ENCODE measurements around the gene SPECC1. TPM values are rescaled to one million over a fixed set of nuclear protein-coding genes. Genes with fewer than 3 reads are reported as not detected.

SPECC1 gene
- total and polyA plus RNA-seq, 12 donors: 19.2 to 96.1 (median 40.3) TPM

- peaks cover 0 to 6% of the 10 kb centered on the region in 2 donors for H3K4me1 ChIP-seq (replicated peaks in 1 of 2)
- 90 to 94% (median 91%) methylated on average over 3 of the region's 3 CpGs for WGBS, 4 donors
These were observed 169.9 kb downstream of the SPECC1 start for GRCh38 chr17:20179041-20179440.

GRCh38 chr17:20180661-20181060 lies 171.5 kb downstream of the SPECC1 start:
- WGBS, 4 donors: 94 to 100% (median 98%) methylated on average over 1 of the region's 1 CpG
- H3K4me1 ChIP-seq (replicated peaks in 1 of 2): no peaks in the 10 kb centered on the region
- H3K27me3 ChIP-seq: no peaks in the 10 kb centered on the region
- no peak for TF ChIP-seq CTCF (IDR thresholded peaks at IDR 0.05)
- no peak for TF ChIP-seq POLR2A (IDR thresholded peaks at IDR 0.05)
- H3K27ac ChIP-seq: no peak overlapping the region
- no peaks in the 10 kb centered on the region for H3K9me3 ChIP-seq (replicated peaks in 1 of 3)
- no peak overlapping the region for H3K4me3 ChIP-seq
- intact Hi-C loops (cut with DNase I): no loop called here
- DNase-seq: no peak
- no peaks in the 10 kb centered on the region for H3K36me3 ChIP-seq (replicated peaks in 1 of 2)

More at GRCh38 chr17:20179041-20179440, 169.9 kb downstream of the SPECC1 start:
- intact Hi-C loops (cut with DNase I): loop anchor here in 1 of 2 donors (10.0 kb wide), 1 partner anchor 46 kb away; no protein-coding TSS in a partner anchor
- no peak for DNase-seq
- Histone ChIP-seq H3K4me3 (no peak overlapping the region), H3K9me3 (replicated peaks in 1 of 3) (no peaks in the 10 kb centered on the region), H3K27me3 (no peaks in the 10 kb centered on the region), H3K36me3 (replicated peaks in 1 of 2) (no peaks in the 10 kb centered on the region), H3K27ac (no peak overlapping the region)
- TF ChIP-seq CTCF (IDR thresholded peaks at IDR 0.05): no peak

GRCh38 chr17:20184181-20184580 lies 175.0 kb downstream of the SPECC1 start:
- Histone ChIP-seq H3K27me3 (no peaks in the 10 kb centered on the region), H3K36me3 (replicated peaks in 1 of 2) (no peaks in the 10 kb centered on the region), H3K4me3 (no peak overlapping the region), H3K4me1 (replicated peaks in 1 of 2) (peaks cover 0 to 2% of the 10 kb centered on the region in 2 donors), H3K27ac (no peak overlapping the region), H3K9me3 (replicated peaks in 1 of 3) (no peaks in the 10 kb centered on the region)
- intact Hi-C loops (cut with DNase I): no loop called here
- no peak for TF ChIP-seq POLR2A (IDR thresholded peaks at IDR 0.05)
- no peak for DNase-seq
- WGBS, 4 donors: 78 to 86% (median 85%) methylated on average over 2 of the region's 2 CpGs

- WGBS, 4 donors: 86 to 95% (median 90%) methylated on average over 10 of the region's 10 CpGs
- Histone ChIP-seq H3K4me3 (no peak overlapping the region), H3K9me3 (replicated peaks in 1 of 3) (no peaks in the 10 kb centered on the region), H3K36me3 (replicated peaks in 1 of 2) (no peaks in the 10 kb centered on the region), H3K27ac (no peak overlapping the region), H3K27me3 (no peaks in the 10 kb centered on the region), H3K4me1 (replicated peaks in 1 of 2) (peaks cover 0 to 9% of the 10 kb centered on the region in 2 donors)
- intact Hi-C loops (cut with DNase I): no loop called here
- TF ChIP-seq POLR2A (IDR thresholded peaks at IDR 0.05) (no peak), CTCF (IDR thresholded peaks at IDR 0.05) (no peak)
- peak in 1 of 7 donors; percentile 10 for DNase-seq
These were observed 175.9 kb downstream of the SPECC1 start for GRCh38 chr17:20184977-20185619.

- no peak overlapping the region for H3K4me3 ChIP-seq
- no peaks in the 10 kb centered on the region for H3K36me3 ChIP-seq (replicated peaks in 1 of 2)
- intact Hi-C loops (cut with DNase I): no loop called here
- no peaks in the 10 kb centered on the region for H3K9me3 ChIP-seq (replicated peaks in 1 of 3)
- no peak overlapping the region for H3K27ac ChIP-seq
- WGBS, 4 donors: 72 to 85% (median 78%) methylated on average over 4 of the region's 4 CpGs
- TF ChIP-seq POLR2A (IDR thresholded peaks at IDR 0.05): no peak
- TF ChIP-seq CTCF (IDR thresholded peaks at IDR 0.05): no peak
- H3K4me1 ChIP-seq (replicated peaks in 1 of 2): peaks cover 0 to 9% of the 10 kb centered on the region in 2 donors
- no peaks in the 10 kb centered on the region for H3K27me3 ChIP-seq
- no peak for DNase-seq
These were observed 177.9 kb downstream of the SPECC1 start for GRCh38 chr17:20187049-20187448.

All from adrenal gland (tissue), 12 donors.